ENCODE data around the gene MCRS1.
A peak's percentile ranks its signal among the peaks of the same experiment; 100 is the strongest.
"Not testable (repeated sequence)": the region's sequence is repeated elsewhere in the genome, so short reads cannot be mapped to it uniquely, and the experiment has no call there.

The MCRS1 gene

DNA sequence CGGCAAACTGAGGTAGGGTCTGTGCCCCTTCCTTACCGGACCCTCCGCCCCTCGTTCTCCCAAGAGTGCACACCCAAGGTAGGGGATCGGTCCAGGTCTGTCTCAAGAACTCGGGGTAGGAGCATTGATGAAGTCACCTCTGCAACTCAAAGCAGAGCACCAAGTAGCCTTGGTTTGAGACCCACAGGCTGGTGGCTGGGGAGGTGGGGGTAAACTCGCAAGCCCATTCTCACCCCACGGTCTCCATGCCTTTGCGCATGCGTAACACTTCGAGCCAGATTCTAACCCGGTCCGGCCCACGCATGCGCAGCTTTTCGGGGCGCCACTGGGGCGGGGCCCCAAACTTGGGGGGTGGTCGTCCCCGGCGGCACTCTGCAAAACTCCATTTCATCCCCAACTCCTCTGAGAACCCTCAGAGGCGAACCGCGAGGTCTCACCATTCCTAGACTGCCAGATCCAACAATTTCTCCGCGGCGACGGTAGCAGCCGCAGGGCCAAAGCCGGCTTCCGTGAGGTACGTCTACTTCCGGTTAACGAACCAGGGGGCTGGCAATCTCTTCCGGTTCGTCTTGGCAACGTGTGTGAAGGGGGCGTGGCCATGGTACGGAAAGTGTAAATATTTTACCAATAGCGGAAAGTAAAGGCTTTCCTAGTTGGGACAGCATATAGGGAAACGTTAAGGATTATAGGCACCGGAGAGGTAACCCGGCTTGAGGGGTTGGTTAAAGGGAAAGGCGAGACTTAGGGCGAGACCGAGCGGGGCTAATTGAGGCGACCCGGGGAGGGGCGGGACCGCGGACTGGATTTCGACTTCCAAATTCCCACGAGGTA lies at the start of gene MCRS1:
TSS of gene MCRS1 (minus strand) at position 532 of the 831 bp plus-strand sequence. CDS start 1,411 bp downstream, outside the sequence.
- peak; percentile 85 for DNase-seq

DNA sequence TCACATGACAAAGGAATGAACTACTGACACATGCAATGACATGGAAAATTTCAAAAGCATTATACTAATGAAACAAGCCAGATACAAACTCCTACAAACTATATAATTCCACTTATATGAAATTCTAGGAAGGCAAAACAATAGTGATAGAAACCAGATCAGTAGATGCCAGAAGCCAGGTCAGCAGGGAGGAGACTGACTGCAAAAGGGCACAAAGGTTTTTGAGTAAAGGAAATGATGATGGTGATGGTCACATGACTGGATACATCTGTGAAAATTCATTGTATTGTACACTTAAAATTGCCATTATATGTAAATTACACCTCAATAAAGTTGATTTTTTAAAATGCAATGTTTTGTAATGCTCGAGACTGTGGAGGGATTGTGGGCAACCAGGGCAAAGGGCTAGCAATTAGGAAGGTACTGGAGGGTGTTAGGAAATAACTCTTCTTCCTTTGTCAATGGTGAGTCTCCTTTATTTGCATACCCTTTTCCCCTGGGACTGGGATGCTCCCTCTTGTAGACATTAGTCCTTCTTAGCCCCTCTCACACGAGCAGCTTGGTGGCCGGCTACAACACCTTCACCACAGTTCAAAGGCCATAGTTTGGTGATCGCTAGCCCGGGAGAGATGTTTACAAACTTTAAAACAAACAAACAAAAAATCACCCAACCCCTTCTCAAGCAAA lies 48.7 kb upstream of the MCRS1 start:
- DNase-seq = no peak

DNA sequence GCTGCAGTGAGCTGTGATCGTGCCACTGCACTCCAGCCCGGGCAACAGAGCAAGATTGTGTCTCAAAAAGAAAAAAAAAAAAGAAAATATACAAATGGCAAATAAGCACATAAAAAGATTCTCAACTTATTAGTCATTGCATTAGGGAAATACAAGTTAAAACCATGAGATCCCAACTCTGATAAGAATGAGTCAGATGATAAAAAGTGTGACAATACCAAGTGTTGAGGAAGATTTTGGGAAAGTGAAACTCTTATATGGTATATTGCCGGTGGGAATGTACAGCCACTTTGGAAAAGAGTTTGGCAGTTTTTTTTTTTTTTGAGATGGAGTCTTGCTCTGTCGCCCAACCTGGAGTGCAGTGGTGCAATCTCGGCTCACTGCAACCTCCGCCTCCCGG lies 47.8 kb upstream of the MCRS1 start:
- DNase-seq = no peak

- no peak for DNase-seq
Measured at GRCh38 chr12:49612210-49612609, 44.3 kb upstream of the MCRS1 start.

GRCh38 chr12:49610785-49611184 lies 42.8 kb upstream of the MCRS1 start:
- not testable (repeated sequence) for DNase-seq

GRCh38 chr12:49609875-49610154 lies 41.9 kb upstream of the MCRS1 start:
- no peak for DNase-seq

- DNase-seq = no peak
Measured at GRCh38 chr12:49609059-49609874, 41.3 kb upstream of the MCRS1 start.

DNA sequence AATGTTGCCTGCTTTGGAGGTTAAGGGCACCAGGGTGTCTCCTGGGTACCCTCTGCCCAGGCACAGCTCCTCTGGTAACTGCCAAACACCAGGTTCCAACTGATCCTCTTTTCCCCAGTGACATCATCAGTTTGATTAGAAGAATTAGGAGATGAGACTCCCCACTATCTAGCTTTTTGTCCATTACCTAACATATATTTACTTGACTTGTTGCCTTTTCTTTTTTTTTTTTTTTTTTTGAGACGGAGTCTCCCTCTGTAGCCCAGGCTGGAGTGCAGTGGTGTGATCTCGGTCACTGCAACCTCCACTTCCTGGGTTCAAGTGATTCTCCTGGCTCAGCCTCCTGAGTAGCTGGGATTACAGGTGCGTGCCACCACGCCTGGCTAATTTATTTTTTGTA lies 37.6 kb upstream of the MCRS1 start, which contains the start of gene FAM186B:
TSS of gene FAM186B (minus strand) at position 101 of the 400 bp plus-strand sequence. CDS start 162 bp downstream, outside the sequence.
- DNase-seq = not testable (repeated sequence)

- no peak for DNase-seq
Measured at GRCh38 chr12:49604856-49605255, 36.9 kb upstream of the MCRS1 start.

GRCh38 chr12:49603721-49604120 lies 35.8 kb upstream of the MCRS1 start:
- DNase-seq = no peak

DNA sequence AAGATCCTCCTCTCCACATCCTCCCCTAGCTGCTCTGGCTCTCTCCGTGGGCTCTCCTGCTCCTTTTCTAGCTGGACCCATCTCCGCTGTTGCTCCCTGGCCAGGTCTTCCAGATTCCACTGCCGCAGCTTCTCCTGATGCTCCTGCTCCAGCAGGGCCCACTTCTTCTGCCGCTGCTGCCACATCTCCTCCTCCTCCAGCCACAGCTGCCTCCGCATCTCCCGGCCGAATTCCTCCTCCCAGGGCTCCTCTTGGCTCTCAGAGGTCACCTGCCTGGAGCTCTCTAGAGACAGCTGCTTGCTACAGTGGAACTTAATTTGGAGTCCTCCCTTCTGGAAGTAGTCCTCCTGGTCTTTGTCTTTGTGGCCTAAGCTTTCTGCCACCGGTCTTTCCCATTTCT lies 32.0 kb upstream of the MCRS1 start:
- DNase-seq = no peak

- DNase-seq = no peak
Measured at GRCh38 chr12:49598527-49598926, 30.6 kb upstream of the MCRS1 start.

DNA sequence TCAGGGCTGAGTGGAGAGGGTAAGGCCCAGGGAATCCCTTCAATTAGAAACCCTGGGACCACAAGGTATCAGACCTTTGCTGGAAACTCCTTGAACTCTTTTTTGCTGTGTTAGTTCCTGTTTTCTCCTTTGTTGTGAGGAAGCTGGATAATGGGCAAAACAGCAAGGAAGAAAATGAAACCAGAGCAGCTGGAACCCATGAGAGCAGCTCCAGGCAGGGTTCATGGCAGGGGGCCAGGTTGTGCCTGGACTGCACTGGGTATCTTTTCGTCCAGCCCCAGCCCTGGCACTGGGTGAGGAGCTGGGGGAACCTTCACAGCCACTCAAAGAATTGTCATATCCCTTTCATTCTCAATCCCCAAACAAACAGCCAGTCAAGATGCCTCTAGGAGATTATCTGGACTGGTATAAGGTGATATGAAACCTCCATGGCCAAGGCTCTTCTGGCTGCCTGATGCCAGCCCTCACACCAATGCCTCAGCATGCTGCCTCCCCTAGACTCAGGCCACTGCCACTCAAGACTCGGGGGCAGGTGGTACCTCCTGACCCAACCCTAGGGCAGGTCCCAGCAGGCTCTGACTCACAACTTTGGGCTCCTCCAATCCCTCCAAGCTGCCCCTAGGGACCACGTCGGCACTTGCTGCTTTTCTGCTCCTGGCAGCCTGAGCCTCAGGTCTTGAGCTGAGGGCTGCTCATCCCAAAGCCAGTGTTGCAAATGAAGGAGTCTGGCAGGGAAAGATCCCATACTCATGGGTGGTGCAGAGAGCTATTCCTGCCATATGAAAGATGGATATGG lies 21.0 kb upstream of the MCRS1 start:
- no peak for DNase-seq

DNA sequence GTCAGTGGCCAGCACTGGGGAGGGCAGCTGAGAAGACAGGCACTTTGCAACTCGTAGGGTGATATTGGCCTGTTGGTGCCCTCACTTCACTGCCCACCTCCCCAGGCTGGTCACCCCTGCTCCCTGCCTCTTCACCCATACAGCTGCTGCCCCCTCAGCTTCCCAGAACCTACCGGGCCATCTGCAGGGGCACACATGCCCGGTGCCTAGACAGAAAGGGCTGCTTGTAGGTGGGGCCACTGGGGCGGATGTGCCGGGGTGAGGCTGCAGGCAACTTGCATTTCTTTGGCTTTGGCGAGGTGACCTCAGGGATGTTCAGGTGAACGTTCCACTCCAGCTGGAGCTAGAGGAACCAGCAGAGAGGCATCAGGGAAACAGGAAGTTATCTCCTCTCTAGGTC lies 20.3 kb upstream of the MCRS1 start:
- no peak for DNase-seq

DNA sequence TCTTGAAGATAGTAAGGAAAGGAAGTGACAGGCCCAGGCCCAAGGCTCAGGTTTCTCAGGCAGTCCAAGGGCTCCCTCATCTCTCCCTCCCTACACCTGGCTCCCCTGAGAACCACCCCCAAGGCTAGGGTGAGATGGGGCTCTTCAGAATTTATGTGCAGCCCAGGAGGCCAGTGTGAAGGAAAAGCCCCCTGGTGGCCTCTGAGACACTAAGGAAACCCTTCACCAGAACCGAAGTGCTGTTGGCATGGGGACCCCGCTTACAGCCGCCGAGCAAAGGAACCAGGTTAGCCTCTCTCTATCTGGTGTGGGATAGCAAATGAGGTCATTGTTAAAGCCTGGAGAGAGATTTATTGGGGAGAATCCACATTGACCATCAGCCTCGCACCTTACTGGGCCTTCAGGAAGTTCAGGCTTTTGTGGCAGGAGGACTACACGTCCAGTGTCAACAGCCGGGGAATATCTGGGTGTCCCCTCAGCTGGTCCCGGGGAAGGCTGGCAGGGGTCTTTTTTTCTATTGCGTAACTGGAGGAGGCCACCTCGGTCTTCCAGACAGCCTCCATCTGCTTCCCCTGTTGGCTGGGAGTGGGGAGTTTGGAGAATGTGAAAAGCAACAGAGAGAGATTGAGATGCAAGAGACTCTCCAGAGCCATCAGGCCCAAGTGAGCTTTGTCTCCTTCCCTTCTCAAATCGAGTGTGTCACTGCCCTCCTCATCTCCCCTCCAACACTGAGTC lies 19.4 kb upstream of the MCRS1 start:
- no peak for DNase-seq

GRCh38 chr12:49585477-49586459 lies 17.8 kb upstream of the MCRS1 start:
- DNase-seq = no peak

DNA sequence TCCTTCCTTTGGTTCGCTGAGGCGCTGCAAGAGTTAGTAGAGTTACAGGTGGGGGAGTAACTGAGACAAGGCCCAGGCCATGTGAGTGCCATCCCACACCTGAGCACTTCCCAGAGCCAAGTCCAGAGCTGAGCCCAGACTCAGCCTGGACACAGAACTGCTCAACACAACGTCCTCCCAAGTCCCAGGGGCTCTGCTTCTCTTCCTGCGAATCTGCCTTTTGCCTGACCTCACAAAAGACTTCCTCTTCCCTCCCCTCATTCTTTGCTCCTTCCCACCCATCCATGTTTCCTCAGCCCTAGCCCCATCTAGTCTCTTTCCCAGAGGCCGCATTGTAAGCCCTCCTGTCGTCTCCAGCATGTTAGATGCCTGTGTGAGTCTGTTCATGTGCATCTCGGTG lies 16.6 kb upstream of the MCRS1 start:
- no peak for DNase-seq

- no peak for DNase-seq
Measured at GRCh38 chr12:49583366-49584094, 15.6 kb upstream of the MCRS1 start.

GRCh38 chr12:49582850-49583249 lies 14.9 kb upstream of the MCRS1 start:
- no peak for DNase-seq

GRCh38 chr12:49582201-49582600 lies 14.3 kb upstream of the MCRS1 start:
- no peak for DNase-seq

All from activated T-cell treated with anti-CD3 and anti-CD28 coated beads for 4 hours (primary cell).